Activated CD4-positive, alpha-beta T cell treated with anti-CD3 and anti-CD28 coated beads, Interleukin-2, Interleukin-4, amounts not matched to agents 100 ng/mL and 50 ng/mL, durations not matched to agents 16 hours and 8 hours (primary cell): Measurements from ENCODE around the gene TMEM164.

Experiments
- DNase-seq: peaks from one replicate; pipeline ENCODE4 v3.0.0-alpha.2; 2020; ENCODE audit warnings: low spot score

The TMEM164 gene

DNA sequence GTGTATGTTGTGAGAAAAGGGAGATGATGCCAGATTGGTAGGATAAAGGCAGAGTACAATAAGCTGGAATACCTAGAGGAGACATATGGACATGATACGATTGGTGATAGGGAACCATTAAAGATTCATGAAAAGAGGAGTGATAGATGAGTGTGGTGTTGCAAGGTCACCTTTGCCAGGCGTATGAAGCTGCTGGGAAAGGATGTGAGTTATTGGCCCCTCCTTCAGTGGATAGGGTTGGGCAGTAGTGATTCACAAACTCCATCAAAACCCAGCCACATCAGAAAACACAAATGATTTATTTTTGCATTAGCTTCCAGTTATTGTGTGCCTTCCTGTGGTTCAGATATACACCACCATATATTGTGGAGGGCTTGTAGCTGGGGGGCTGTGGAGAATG is 34.3 kb downstream of the TMEM164 start:
- no peak for DNase-seq

DNA sequence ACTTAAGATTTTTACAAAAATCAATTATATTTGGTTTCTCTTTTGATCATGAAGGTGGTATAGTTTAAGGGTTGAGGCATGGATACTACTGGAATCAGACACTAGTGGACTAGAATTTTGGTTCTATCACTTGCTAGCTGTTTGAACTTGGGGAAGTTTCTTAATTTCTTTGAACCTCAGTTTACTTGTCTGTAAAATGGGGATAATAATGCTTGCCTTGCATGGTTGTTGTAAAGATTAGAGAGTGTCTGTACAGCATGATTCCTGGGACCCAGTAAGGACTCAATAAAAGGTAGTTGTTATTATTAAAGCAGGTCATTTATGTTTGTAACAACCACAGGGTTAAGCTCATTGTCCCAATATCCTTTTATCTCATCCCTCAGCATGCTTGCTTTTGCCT is 36.0 kb downstream of the TMEM164 start:
- DNase-seq: no peak

DNA sequence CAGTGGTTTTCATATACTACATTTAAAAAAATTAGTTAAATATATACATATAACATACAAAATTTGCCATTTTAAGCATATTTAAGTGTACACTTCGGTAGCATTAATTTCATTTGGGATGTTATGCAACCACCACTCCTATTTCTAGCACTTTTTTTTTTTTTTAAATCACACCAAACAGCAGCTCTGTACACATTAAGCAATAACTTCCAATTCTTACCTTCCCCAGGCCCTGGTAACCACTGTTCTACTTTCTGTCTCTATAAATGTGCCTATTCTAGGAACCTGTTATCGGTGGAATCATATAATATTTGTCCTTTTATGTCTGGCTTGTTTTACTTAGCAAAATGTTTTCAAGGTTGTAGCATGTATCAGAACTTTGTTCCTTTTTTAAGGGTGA is 39.1 kb downstream of the TMEM164 start:
- no peak for DNase-seq

DNA sequence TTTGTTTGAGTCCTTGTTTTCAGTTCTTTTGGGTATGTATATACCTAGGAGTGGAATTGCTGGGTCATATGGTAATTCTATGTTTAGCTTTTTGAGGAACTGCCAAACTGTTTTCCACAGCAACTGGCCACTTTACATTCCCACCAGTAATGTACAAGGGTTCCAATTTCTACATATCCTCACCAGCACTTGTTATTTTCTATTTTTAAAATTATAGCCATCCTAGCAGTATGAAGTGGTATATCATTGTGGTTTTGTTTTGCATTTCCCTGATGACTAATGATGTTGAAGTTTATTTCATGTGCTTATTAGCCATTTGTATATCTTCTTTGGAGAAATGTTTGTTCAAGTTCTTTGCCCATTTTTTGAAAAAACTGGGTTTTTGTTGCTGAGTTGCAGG is 39.6 kb downstream of the TMEM164 start:
- no peak for DNase-seq

DNA sequence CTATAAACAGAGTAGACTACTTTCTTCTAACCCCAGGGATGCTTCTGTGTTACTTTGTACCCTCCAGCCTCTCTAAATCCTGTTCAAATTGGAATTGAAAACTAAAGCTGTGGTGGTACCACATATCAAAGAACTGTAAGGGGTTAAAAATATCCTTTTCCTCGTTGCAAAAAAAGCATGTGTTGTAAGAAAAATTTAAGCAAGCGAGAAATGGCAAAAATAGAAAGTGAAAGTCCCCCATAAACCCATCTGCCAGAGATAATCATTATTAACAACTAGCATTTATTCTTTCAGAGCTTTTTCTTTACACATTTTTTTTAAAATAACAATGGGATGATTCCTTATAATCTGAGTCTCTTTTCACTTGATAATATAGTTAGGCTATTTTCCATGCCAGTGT is 40.6 kb downstream of the TMEM164 start:
- DNase-seq: no peak

DNA sequence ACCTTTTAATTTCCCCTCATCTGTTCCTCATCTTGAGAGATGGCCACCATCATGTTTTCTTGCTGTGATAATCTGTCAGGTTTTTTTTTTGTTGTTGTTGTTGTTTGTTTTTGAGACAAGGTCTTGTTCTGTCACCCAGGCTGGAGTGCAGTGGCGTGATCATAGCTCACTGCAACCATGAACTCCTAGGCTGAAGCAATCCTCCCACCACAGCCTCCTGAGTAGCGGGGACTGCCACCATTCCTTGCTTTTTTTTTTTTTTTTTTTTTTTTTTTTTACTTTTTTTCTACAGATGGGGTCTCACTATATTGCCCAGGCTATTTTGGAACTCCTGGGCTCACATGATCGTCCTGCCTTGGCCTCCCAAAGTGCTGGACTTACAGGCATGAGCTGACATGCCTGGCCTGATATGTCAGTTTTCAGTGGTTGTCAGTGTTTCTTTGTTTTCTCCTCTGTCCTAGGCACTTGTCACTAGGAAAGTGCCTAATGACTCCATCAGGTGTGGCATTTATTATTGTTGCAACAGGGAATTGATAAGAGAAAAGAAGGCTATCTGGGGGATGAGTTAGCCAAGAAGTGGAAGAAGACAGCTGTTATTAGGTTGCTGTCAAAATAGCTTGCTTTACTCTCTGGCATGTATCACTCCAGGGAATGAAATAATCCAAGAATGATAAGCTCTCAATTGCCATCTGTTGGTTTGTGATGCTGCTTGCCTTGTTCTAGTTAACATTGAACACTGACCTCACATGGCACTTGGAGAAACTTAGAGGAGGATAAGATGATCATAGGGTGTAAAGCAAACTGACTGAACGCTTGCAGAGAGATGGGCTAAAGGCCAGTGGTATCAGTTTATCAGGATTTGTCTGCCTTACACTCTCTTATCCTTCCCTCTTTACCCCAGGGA is 41.7 kb downstream of the TMEM164 start:
- no peak for DNase-seq

DNA sequence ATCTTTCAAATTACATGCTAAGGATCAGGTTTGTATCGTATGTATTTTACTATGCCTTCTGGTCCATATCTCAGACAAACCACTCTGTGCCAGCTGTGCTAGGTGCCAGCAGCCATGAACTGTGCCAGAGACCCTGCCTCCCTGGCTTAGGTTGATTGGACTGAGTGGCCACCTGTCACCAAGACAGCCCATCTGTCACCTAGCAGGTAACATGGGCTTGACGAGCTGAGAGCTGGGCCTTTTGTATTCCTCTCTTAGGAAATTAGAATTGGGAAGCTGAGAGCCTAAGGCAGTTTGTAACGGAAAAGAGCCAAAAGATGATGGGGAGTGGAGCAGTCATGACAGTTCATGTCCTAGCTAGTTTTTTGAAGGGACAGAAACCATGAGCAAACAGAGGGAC is 42.5 kb downstream of the TMEM164 start:
- no peak for DNase-seq

DNA sequence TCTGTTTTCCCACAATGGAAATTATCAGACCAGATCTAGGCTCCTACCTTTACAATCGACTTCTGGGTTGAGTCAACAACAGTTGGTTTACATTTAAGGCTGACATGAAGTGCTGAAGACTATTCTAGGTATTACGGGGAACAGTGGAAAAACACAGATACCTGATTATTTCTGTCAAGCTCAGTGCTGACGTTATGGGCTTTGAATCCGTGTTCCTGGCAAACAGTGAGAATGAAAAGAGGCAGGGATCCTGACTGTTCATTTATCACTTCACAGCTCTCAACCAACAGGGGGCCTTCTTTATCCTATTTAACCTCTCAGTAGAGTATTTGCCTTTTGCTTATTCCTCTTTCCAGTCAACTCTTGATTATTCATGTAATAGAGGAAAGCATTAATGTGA is 43.1 kb downstream of the TMEM164 start:
- no peak for DNase-seq

DNA sequence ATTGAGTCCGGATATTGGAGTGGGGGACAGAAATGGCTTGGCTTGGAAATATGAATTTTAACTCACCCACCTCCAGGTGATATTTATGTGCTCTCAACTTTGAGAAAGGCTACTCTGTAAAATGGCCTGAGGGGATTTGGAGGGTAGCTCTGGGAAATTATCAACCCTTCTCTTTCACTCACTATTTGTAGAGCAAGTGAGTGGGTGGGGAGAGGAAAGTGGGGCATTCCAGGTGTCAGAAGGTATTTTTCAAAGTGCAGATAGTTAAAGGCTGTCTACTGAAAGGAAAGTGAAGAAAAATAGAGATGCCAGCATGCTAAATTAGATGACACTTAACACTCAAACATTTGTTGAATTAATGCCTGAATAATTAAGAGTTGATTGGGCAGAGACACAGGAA is 44.1 kb downstream of the TMEM164 start:
- no peak for DNase-seq

DNA sequence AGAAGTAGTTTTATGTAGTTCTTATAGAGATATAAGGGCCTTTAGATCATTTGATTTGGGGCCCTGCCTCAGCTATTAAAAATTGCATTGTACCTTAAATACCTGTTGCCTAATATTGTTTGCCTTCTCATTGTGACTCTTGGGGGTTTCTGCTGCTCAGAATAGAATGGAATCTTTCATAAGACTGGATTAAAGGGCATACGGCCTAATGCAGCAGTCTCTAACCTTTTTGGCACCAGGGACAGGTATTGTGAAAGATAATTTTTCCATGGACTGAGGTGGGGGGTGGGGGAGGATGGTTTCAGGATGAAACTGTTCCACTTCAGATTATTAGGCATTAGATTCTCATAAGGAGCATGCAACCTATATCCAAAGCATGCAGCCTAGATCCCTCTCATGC is 46.2 kb downstream of the TMEM164 start:
- DNase-seq: no peak

DNA sequence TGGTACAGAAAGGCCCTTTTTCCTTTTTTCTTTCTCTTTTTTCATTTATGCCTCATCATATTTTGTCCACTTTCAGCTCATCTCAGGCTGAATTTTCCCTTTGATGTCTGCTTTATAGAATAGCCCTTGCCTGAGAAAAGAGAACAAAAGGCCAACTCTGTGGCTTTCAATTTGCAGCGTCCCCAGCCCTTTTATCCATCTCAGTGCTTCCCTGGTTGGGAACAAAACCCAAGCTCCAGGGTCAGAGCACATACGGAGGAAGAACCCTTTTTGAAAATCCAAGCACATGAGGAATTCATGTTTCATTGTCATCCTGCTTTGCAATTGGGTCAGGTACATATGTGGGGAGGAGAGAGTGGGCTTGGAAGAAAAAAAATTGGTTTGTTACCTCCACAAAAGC is 47.5 kb downstream of the TMEM164 start:
- DNase-seq: no peak

DNA sequence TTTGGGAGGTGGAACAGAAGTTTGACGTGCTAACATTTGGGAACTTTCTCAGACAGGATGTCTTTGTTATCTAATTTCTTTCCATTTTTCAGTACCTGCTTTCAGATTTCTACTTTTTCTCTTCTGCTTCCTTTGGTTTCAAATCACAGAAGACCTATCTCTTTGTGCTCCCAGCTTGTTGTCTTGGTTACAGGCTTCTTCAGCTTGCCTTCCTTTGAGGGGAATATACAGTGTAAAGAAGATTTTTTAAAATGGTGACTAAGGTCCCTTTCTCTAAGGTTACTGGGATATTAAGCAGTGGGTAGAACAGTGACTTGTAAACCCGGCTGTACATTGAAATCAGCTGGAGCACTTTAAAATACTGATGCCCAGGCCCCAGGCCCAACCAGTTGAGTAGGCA is 48.0 kb downstream of the TMEM164 start:
- DNase-seq: no peak

DNA sequence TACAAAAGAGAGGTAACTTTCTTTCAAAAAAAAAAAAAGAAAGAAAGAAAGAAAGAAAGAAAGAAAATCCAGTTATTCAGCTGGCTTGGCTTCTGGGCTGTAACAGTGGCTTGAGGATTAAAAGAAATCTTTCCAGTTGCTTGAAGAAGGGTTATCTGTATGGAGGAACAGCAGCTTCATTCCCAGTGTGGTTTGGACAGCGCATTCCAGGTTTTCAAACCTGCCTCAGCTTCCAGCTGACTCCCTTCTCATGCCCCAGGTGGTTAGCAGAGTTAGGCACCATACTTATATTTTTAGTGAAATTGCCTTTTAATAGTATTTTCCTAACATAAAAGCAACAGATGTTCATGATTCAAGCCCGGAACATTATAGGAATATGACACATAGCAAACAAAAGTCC is 48.6 kb downstream of the TMEM164 start:
- no peak for DNase-seq

DNA sequence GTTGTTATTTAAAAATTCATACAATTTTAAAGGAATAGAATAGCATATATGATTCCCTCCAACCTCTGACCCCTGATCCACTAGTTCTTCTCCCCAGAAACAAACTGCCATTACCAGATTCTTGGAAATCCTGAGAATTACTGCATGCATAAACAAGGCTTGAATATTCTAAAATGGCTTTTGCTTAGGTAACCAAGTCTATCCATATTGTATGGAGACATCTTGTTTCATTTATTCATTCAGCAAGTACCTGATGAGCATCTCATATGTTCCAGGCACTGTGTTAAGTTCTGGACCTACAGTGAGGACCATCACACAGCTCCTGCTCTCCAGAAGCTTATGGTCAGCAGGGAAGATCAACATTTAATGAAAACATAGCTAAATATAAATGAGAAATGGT is 49.4 kb downstream of the TMEM164 start:
- no peak for DNase-seq

DNA sequence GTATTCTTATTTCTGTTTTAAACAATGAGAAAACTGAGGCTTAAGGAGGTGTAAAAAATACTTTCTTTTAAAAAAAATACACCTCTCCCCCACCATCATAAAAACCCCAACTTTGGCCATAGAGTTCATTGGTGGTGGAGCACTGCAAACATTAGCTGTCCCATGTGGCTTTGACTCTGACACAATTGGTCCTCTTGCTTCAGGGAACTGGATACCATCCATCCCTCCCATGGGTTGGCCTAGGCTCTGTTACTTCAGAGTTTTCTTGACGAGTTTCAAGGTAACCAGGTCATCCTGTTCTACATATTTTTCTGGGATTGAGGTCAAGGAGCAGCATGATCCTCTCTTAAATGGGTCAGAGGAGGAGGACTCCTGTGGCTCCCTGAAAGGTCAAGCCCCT is 50.5 kb downstream of the TMEM164 start:
- no peak for DNase-seq

DNA sequence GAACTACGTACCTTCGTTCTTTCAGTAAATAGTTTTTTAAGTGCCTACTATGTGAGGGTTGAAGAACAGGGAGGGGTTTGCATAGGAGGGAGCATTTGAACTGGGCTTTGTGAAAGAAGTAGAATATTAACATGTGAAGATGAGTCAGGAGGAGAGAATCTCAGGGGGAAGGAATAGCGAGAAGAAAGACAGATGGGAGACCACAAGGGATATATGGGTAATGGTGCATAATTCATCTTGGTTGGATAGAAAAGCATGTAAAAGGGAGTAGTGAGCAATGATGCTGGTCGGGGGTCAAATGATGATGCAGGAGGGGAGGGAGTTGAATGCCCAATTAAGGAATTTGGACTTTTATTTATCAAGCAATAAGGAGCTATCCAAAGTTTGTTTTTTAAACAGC is 52.7 kb downstream of the TMEM164 start:
- no peak for DNase-seq

DNA sequence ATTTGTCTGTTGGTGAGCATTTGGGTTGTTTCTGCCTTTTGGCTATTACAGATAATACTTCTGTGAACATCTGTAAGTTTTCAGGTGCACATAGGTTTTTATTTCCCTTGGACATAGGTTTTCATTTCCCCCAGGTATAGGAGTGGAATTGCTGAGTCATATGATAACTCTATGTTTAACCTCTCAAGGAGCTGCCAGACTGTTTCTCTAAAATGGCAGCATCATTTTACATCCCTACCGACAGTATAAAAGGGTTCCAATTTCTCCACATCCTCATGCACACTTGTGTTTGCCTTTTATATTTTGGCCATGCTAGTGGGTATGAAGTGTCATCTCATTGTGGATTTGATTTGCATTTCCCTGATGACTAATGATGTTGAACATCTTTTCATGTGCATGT is 53.5 kb downstream of the TMEM164 start:
- no peak for DNase-seq

DNA sequence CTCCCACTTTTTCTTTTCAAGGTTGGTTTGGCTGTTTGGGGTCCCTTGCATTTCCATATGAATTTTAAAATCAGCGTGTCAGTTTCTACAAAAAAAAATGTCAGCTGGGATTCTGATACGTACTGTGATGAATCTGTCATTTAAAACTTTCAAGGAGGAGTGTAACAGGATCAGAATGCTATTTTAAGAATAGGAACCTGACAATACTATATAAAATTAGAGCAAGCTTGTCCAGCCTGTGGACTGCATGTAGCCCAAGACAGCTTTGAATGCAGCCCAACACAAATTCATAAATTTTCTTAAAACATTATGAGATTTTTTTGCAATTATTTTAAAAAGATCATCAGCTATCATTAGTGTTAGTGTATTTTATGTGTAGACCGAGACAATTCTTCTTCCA is 56.5 kb downstream of the TMEM164 start:
- DNase-seq: no peak

DNA sequence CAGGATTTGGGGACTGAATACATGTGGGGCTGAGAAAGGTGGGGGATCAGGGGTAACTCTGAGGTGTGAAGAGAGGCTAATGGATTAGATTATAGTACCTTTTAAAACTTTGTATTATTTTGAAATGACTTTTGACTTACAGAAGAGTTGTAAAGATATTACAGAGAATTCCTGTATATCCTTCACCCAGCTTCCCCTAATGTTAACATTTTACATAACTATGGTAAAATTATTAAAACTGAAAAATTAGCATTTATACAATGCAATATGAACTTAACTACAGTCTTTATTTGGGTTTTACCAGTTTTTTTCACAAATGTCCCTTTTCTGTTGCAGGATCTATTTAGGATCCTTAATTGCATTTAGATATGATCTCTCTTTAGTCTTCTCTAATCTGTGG is 57.4 kb downstream of the TMEM164 start:
- DNase-seq: no peak

DNA sequence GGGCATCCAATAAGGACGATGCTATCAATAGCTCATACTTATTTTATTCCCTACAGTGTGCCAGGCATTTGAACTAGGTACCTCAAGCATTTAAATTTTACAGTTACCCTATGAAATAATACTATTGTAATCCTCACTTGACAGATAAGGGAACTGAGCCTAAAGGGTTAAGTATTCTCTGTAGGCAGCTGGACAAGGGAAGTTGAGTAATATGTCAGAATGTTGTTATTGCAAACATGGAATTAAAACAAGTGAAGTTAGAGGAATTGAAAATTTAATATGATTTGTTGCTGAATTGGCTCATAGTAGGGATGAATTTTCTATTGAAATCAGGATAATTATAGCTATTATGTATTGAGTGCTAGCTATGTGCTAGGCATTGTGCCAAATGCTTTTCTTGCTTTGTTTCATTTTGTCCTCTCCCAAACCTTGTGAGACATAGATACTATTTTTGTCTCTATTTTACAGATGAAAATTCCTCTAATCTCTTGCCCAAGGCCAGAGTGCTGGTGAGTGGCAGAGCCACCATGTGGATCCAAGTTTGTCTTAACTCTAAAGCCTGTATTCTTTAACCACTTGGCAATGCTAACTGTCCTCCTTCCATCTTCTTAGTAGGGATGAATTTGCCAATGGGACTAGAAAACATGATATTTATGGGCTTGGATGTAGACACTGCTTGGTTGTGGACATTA is 58.1 kb downstream of the TMEM164 start:
- no peak for DNase-seq

DNA sequence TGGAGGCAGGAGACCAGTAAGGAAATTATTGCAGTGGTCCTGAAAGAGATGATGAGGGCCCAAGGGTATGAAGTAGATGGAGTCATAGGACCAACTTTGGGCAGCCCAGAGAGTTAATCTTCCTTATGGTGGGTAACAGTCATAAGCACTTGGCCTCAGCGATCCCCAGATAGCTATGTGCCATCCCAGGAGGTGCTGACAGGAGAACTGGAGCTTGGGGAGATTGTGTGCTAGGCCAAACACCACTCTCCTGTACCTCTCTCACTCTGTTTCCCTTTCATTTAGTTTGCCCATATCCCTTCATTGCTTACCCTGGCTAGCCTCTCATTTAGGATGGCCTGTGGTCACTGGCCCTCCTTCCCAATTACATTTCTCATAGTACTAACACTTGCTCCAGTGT is 60.0 kb downstream of the TMEM164 start:
- no peak for DNase-seq

DNA sequence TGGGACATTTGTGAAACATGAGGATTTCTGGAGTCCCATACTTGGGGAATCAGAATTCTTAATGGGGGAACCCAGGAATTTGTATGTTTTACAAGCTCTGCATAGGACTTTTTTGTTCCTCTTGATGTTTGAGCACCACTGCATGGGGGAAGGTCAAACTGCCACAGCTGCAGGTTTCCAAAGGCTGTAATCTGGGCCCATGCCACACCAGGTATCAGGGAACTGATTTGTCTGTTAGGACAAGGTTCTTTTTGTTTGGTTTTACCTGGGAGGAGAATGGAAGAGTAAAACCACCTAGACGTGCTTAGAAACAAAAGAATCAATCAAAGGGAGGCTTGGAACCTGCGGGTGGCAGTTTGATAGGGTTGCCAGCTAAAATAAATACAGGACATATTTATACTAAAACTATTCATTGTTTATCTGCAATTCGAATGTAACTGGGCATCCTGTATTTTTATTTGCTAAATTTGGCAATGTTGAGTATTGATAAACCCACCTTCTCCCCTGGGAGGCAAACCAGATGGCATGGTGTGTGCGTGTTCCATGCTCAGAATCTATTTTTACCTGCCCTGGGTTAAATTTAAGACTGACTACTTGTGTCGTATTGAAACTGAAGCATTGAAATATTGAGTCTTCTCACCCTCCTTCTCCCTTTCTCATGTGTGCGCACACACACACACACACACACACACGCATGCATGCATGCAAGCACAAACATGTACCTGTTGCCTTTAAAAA is 63.7 kb downstream of the TMEM164 start:
- no peak for DNase-seq

DNA sequence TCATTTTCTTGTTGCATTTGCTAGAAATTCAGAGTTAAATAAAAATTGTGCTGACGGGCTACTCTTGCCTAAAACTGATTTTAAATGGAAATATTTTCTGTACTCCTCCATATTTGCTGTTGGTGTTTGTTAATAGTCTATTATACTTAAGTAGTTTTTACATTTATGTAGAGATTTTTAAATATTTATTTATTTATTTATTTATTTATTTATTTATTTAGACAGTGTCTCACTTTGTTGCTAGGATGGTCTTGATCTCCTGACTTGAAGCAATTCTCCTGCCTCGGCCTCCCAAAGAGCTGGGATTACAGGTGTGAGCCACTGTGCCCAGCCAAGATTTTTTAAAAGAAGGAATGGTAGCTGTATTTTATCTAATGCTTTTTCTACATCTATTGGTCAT is 68.1 kb downstream of the TMEM164 start:
- DNase-seq: no peak
